Lower lobe of right lung (tissue), 2 donors: Measurements from ENCODE around the gene FYB2. TPM values are rescaled to one million over a fixed set of nuclear protein-coding genes. Genes with fewer than 3 reads are reported as not detected.

Experiments
- ATAC-seq, 2 donors: fragments of 200-7000 bp; cut with Tn5 transposase; one replicate each; pipeline ENCODE4 v1.9.1; 2020 to 2022; ENCODE audit warnings: mild to moderate bottlenecking in 2 of 2, moderate library complexity in 2 of 2
- DNase-seq: peaks from one replicate; pipeline ENCODE4 v3.0.0-alpha.2; 2020
- H3K27ac ChIP-seq: fragments of 200-600 bp; one replicate; pipeline ENCODE4 v1.8.0; 2022
- H3K27me3 ChIP-seq: fragments of 200-600 bp; one replicate; pipeline ENCODE4 v1.8.0; 2022; ENCODE audit warnings: low read depth
- H3K36me3 ChIP-seq: fragments of 200-600 bp; one replicate; pipeline ENCODE4 v1.8.0; 2022; ENCODE audit warnings: mild to moderate bottlenecking
- H3K4me1 ChIP-seq: fragments of 200-600 bp; one replicate; pipeline ENCODE4 v1.8.0; 2022
- H3K4me3 ChIP-seq: fragments of 200-600 bp; one replicate; pipeline ENCODE4 v1.8.0; 2022; ENCODE audit warnings: mild to moderate bottlenecking
- H3K9me3 ChIP-seq: fragments of 200-600 bp; one replicate; pipeline ENCODE4 v1.8.0; 2022
- intact Hi-C: fragments of 100-400 bp; cut with DNase I; formaldehyde crosslinking; loops from one replicate; pipeline ENCODE4 v1.11.0; 2022
- total RNA-seq: library from RNA; stranded (reverse); fragmentation: NEBNext Ultra II Directional; extraction: Animal tissue kit (Norgen Biotek cat#: 25700); gene quantifications from one replicate; pipeline ENCODE4 v1.2.1, GENCODE V29; 2021
- TF ChIP-seq, protein P1 (sequence below): fragments of 200-600 bp; IDR thresholded peaks from one replicate; pipeline ENCODE4 v1.8.0; 2022; ENCODE audit warnings: antibody characterized with exemption, mild to moderate bottlenecking
- donor health status: DM: no; HTN: yes; CAD: no; lungs with severe emphysema.

Gene FYB2
- total RNA-seq, 1 donor from 2014 or later: 3.8 TPM

DNA sequence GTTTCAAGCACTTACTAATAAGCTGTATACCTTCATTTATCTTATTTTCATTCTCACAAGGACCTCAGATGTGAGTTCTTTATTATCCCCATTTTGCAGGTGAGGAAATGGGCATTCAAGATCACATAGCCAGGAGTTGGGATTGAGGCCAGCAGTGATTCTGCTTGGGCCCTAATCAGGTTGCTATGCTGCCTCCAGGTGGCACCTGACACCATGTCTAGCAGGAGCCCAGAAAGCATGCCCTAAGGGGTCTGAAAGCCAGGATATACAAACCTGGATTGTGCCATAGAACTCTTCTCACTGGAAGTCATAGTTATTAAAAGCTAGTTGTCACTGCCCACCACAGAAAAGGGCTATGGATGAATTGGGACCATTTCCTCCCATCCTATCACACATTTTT, 61.1 kb downstream of the FYB2 start:
- ATAC-seq (peak in 1 of 2 donors; percentile 39), DNase-seq (no peak)

DNA sequence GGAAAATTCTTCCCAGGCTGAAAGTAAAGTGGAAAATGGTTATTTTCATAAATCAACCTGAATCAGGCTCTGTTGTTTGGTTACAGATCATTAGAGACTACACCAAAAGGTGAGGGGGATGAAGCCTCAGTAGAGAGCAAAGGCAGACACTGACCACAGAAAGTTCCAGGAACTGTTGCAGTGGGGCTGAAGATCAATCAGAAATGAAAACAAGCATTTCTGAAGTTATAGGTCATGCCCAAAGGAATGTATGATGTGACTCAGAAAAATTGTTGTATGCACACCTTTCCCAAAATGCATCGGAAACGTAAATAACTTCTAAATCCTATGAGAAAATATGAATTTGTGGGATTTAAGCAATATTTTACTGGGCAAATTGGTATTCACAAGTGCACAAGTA, 63.3 kb downstream of the FYB2 start:
- Histone ChIP-seq H3K4me1 (no peaks in the 10 kb centered on the region), H3K9me3 (no peaks in the 10 kb centered on the region), H3K27me3 (no peaks in the 10 kb centered on the region), H3K27ac (no peak overlapping the region), H3K36me3 (no peaks in the 10 kb centered on the region), H3K4me3 (no peak overlapping the region)
- no peak for ATAC-seq
- intact Hi-C loops: no loop called here
- DNase-seq: no peak
- TF ChIP-seq, protein P1, sequence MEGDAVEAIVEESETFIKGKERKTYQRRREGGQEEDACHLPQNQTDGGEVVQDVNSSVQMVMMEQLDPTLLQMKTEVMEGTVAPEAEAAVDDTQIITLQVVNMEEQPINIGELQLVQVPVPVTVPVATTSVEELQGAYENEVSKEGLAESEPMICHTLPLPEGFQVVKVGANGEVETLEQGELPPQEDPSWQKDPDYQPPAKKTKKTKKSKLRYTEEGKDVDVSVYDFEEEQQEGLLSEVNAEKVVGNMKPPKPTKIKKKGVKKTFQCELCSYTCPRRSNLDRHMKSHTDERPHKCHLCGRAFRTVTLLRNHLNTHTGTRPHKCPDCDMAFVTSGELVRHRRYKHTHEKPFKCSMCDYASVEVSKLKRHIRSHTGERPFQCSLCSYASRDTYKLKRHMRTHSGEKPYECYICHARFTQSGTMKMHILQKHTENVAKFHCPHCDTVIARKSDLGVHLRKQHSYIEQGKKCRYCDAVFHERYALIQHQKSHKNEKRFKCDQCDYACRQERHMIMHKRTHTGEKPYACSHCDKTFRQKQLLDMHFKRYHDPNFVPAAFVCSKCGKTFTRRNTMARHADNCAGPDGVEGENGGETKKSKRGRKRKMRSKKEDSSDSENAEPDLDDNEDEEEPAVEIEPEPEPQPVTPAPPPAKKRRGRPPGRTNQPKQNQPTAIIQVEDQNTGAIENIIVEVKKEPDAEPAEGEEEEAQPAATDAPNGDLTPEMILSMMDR: no peak

More for the DNA sequence above, 61.1 kb downstream of the FYB2 start:
- Histone ChIP-seq H3K36me3 (no peaks in the 10 kb centered on the region), H3K4me1 (no peaks in the 10 kb centered on the region), H3K9me3 (no peaks in the 10 kb centered on the region), H3K4me3 (no peak overlapping the region), H3K27ac (no peak overlapping the region), H3K27me3 (no peaks in the 10 kb centered on the region)
- TF ChIP-seq, protein P1: no peak
- intact Hi-C loops: no loop called here

DNA sequence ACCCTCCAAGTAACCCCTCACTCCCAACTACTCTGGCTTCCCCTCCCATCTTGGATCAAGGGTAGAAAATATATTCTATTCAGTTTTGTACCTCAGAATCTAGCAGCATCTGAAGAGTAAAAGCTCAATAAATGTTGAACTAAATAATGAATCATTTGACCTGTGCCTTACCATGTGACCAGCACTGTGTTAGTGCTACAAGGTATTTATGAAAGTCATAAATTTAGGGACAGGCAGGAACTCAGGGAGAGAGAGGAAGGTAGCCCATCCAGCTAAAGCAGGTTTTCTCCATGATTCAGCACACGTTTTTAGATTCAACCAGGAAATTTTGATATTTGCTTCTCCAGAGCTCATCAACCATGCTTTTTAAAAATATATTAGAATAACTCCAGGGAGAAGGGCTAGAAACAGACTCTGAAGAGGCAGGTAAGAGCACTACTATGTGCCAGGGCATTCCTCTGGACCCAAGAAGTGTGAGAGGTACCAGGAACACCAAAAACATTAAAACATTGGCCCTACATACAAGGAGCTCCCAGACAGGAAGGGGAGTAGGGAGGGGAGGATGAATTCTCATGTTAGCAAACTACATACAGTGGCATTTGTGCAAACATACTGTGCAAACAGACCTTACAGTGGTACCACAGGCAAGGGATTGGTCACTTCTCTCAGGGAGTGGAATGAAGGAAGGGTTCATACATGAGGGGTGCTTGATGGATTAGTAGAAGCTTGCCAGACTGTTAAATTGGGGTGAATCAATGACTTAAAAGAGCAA, 64.3 kb downstream of the FYB2 start:
- H3K4me3 ChIP-seq: no peak overlapping the region
- H3K27ac ChIP-seq: no peak overlapping the region
- H3K36me3 ChIP-seq: no peaks in the 10 kb centered on the region
- no peaks in the 10 kb centered on the region for H3K27me3 ChIP-seq
- no peak for DNase-seq
- no peaks in the 10 kb centered on the region for H3K9me3 ChIP-seq
- H3K4me1 ChIP-seq: no peaks in the 10 kb centered on the region
- no peak for ATAC-seq
- intact Hi-C loops: no loop called here
- TF ChIP-seq, protein P1: no peak

DNA sequence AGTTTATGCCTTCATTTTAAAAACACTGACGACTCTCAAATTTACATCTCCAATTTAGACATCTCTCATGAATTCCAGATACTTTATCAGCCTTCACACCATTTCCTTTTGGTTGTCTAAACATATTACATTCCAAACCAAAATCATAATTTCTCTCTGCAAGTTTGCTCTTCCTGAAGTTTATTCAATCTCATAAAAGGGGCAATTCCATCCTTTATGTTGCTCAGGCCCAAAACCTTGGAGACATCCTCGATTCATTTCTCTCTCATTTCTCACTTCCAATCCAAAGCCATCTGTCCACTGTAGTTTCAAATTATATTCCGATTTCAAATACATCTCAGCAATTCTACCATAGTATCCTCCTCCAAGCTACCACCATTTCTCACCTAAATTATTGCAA, 74.0 kb downstream of the FYB2 start:
- no peaks in the 10 kb centered on the region for H3K4me1 ChIP-seq
- no peak overlapping the region for H3K27ac ChIP-seq
- no peaks in the 10 kb centered on the region for H3K36me3 ChIP-seq
- H3K27me3 ChIP-seq: peaks cover 4% of the 10 kb centered on the region
- DNase-seq: no peak
- intact Hi-C loops: no loop called here
- H3K9me3 ChIP-seq: no peaks in the 10 kb centered on the region
- H3K4me3 ChIP-seq: no peak overlapping the region
- no peak for ATAC-seq
- TF ChIP-seq, protein P1: no peak

DNA sequence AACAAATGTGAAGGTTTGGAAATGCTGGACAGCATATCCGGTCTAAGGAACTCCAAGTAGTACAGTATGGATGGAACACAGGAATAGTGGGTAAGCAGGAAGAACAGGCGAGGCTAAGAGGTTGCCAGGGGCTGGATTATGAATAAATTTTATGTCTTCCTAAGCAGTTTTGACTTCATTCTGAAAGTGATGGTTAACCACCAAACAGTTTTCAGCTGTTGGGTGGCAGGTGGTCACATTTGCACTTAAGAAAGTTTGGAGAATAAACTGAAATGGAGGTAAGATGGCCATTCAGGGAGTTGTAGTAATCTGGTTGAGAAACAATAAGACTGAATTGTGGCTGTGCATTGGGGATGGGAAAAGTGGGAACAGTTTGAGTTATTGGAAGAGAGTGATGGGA, 90.2 kb downstream of the FYB2 start:
- intact Hi-C loops: no loop called here
- H3K36me3 ChIP-seq: no peaks in the 10 kb centered on the region
- no peak for ATAC-seq
- no peak overlapping the region for H3K4me3 ChIP-seq
- no peak for DNase-seq
- no peaks in the 10 kb centered on the region for H3K9me3 ChIP-seq
- no peak overlapping the region for H3K27ac ChIP-seq
- H3K27me3 ChIP-seq: peaks cover 6% of the 10 kb centered on the region
- no peaks in the 10 kb centered on the region for H3K4me1 ChIP-seq
- TF ChIP-seq, protein P1: no peak
